GM19025 (cell line): ENCODE data around the gene RBPJ.

ENCODE experiments used
- ATAC-seq: cut with Tn5 transposase; IDR thresholded peaks from one replicate; pipeline ENCODE4 v1.9.1; 2021; ENCODE audit warnings: mild to moderate bottlenecking, low read depth, moderate library complexity; ENCODE audit not compliant: unreplicated experiment

The RBPJ gene

DNA sequence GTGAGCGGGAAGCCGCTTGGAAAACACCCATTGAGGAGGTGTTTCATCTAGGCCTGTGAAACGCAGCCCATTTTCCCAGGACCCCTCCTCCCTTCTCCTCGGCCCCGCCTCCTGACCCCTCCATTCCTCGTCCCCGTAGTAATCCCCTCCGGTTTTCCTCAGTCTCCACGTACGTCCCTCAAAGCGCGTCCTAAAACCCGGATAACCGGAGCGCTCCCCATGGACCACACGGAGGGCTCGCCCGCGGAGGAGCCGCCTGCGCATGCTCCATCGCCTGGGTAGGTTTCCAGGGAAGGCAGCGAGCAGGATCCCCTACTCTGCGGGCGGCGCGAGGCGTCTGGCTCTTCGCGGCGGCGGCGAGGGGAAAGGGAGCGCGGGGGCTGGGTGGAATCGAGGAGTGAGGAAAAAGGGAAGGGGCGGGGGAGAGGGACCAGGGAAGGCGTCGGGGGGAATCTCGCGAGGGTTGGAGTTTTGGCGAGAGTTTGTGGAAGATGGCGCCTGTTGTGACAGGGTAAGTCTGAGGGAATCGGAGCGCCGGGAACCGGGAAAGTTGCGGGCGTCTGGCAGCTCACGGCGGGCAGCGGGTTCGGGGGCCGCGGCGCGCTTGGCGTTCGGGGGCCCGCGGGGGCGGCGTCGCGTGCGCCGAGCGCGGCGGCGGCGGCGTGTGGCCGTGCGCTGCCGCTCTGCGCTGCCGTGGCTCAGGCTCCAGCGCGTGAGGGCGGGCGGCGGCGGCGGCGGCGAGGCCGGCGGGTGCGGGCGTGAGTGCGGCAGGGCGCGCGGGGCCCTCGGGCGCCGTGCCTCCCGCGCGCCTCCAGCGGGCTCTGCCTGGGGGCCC is at the start of gene RBPJ:
RBPJ (plus strand) TSS at position 477 of the 835 bp plus-strand sequence; CDS start at position 492, 15 bp downstream.
- peak; percentile 16 for ATAC-seq

DNA sequence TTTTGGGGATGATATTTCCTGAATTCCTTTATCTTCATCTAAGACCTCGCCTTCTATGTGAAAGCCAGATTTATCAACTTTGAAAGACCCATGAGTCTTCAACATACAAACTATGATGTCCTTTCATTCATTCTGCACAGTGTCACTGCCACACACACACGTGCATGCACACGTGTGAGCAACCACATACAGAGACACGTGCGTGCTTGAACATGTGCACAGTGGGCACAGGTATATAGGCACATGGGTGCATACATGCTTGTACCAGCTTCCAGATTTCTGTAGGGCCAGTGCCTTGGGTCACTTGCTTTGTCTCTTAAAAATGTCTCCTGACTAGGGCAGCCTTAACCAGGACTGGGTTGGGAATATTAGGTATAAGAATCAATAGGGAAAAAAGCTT is 49.1 kb upstream of the RBPJ start:
- ATAC-seq: no peak

DNA sequence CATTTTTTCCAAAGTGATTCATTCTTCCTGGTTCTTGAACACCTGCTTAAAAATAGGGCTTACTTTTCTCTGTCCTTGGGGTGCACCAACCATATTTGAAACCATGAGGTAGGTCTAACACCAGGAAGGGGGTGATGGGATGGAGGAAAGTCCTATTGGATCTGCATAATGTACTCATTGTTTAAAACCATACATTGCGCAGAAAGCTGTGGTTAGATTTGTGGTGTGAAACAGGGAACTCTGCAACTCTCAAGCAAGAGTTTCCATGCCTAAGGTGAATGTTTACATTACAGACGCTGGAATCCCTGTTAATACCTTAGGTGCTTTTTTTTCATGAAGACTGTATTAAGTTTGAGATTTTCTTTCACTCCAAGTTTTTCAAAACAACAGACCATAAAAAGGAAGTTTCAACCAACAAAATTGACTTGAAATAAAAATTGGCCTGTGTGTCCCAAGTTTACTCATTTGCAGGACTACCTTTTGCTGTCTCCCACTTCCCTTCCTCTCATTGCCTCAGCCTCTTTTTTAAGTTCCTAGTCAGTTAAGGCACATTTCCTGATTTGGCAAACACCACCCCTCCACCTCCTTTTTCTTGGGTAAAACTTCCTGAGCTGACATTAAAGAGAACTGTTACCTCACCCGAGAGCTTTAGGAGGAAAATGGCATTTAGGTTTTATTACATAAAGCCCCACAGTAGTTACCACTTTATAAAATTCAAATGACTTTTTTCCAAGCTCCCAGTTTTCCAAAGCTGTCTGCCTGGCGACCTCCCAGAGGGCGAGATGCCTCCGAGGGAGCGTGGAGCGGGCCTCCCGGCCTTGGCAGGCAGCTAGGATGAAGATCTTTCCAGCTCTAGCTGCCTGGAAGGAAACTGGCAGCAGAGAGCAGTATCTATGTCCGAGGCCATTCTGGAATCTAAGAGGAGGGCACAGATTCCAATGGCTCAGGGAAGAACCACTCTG is 47.9 kb upstream of the RBPJ start:
- ATAC-seq: no peak

DNA sequence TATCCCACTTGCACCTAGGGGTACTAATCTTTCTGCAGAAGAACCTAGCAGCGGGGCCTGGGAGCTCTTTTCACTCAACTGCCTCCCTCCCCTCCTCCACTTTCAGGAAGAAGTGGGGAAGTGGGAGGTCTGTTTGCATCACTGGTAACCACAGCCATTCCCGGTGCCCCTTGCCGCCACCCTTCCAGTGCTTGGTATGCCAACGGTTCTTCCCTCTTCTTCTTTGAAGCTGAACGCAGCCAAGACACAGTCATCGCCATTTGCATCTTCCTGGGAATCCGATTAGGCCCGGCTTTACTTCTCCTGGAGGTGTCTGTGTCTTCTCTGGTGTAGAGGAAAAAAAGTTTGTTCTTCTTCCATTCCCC is 47.2 kb upstream of the RBPJ start:
- no peak for ATAC-seq

DNA sequence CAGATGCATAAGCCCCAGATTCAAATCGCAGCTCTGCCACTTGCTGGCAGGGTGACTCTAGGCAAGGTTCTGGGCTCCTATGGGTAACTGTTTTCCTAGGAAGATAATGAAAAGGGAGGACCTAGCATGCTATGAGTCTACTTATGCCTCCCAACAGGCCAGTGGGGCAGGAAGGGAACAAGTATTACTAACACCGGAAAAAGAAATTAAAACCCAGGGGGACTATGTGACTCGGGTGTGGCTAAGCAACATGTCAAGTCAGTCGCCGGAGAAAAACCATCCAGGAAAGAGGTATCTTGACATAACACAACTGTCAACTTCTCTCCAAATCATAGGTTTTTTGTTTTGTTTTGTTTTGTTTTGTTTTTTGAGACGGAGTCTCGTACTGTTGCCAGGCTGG is 45.5 kb upstream of the RBPJ start:
- ATAC-seq: no peak

DNA sequence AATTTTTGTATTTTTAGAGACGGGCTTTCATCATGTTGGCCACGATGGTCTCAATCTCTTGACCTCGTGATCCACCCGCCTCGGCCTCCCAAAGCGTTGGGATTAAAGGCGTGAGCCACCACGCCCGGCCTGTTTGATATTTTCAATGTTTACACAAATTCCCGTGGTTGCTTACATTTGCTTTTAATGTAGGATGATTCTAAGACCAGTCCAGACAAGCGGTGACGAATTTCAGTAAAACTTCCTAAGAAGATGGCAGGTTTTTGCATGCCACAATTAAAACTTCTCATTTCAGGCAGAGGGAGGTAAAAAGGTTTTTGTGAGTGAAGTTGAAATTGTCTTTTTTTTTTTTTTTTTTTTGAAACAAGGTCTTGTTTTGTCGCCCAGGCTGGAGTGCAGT is 41.4 kb upstream of the RBPJ start:
- no peak for ATAC-seq

DNA sequence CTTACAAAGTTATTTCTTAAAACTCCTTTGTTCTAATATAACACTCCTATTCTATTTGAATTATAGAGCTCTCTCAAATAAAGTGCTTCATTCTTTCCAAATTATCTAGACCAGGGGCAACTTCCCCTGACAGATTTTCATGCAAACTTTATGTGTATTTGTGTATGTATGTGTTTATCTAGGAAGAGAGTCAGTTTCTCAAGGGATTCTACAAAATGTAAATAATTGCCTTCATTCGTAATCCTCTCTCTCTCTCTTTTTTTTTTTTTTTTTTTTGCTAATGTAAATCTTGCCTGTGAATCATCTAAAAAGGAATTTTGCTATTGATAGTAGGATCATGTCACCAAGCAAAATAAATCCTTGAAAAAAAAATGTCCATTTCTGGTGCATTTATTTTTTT is 38.9 kb upstream of the RBPJ start:
- ATAC-seq: no peak

DNA sequence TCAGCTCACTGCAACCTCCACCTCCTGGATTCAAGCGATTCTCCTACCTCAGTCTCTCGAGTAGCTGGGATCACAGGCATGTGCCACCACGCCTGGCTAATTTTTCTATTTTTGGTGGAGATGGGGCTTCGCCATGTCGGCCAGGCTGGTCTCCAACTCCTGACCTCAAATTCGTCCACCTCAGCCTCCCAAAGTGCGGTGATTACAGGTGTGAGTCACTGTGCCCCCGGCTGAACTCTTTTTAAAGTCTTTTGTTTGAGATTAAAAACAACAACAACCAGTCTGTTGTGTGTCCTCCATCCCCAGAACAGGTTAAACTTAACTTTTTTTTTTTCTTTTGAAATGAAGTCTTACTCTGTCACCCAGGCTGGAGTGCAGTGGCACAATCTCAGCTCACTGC is 36.3 kb upstream of the RBPJ start:
- no peak for ATAC-seq

DNA sequence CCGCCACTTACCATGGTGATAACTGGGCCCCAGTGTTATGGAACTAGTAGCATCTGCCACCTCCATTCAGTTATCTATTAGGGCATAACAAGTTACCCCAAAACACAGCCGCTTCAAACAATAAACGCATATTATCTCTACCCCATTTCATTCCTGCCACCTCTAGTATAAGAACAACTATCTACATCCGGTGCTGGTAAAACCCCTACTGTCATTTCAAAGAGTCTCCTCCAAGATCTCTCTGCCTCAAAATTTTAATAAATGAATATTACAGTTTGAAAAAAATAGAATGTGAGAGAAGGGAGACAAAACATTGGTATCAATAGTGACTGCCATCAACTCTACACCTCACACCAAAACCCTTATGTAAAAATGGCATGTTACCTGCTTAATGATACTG is 35.5 kb upstream of the RBPJ start:
- no peak for ATAC-seq

DNA sequence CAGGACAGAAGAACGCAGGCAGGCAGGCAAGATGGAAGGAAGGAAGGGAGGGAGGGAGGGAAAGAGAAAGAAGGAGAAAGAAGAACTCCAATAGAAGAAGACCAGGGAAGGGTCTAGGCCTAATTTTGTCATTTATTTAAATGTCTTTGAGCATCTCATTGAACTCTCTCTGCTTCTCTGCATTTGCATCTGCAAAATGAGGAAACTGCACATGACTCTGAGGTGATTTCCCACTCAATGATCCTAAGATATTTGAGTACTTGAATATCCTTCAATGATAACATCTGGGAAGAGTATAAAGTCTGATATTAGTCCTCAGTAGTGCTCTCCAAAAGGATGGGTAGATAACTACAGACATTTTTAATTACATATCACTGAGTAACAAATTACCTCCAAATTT is 33.1 kb upstream of the RBPJ start:
- no peak for ATAC-seq

DNA sequence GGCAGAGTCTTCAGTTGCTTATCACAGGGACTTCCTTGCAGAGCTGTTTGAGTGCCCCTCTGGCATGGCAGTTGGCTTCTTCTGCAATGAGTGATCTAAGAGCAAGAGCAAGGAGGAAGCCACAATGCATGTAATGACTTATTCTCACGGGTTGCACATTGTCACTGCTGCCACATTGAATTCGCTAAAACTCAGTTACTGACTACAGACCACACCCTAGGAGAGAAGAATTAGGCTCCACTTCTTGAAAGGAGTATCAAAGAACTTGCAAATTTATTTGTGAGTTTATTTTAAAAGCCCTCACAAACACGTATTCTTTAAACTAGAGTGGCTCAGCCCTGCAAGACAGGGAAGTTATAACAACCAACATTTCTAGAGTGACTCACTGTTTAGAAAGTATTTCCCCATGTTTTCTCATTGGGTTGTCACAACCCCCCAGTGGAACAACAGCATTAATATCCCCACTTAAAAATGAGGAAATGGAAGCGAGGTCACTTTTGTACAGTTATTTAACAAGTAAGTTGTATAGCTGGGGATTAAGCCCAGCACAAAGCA is 32.4 kb upstream of the RBPJ start:
- peak; percentile 83 for ATAC-seq

DNA sequence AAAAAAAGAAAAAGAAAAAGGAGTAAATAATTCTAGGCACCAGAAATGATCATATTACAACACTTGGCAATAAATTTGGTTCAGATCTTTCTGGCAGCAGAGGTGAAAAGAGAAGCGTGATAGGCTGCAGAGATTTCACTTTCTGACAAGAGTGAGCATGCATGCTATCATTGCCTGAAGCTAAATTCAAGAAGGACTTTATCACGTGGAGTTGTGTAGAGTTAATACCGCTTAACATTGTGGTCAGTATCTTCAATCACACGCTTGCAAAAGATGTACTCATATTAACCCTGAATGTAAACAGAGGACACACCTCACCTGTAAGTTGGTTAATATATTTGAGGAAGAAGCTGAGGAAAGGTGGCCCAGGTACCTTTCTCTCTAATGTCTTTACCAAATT is 31.4 kb upstream of the RBPJ start:
- ATAC-seq: no peak

DNA sequence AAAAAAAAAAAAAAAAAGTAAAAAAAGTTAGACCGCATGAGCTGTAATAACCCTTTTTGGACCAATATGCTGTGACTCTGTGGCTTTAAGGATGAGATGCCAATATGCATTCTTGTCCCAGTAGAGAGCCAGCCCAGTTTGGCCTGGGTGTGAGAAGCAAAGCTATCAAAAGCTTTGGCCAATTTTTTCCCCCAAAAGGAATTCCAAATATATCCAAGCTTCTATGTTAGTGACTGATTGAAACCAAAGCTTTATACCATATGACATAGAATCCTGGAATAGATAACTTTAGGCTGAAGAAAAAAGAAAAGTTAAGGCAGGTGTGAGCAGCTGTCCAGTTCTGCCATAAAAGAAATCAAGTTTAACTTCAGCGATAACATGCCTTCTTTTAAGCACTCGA is 30.5 kb upstream of the RBPJ start:
- no peak for ATAC-seq

DNA sequence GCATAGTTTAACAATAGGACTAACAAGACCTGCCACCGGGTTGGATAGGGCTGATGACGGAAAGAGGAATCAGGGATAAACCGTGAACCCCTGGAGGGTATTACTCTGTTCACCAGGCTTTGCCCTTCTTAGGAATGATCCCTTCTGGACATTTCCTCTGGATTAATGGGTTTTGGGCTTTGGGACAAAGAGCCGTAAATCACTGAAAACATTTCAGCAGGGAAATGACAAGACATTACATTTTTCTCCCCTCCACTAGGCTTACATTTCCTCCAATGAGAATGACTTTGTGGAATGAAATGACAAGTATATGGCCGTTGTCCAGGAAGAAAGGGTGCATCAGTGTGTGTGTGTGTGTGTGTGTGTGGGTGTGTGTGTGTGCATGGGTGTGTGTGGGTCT is 25.9 kb upstream of the RBPJ start:
- no peak for ATAC-seq

DNA sequence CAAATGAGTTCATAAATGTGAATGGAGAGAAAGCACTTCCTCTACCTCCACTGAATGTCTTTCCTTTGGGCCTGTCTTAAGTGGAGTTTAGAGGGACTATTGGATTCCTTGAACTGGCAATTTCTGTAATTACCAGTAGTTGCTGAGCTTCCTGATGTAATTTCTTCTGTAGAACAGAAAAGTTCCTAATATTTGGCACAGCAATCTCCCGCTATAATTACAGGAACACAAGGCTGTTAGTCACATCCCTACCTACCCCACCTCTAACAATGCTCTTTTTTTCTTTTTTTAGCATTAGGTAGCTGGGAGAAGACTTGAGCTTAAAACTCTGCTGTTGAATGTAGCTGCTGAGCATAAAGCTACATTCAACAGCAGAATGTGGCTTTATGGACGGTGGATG is 24.8 kb upstream of the RBPJ start:
- ATAC-seq: no peak

DNA sequence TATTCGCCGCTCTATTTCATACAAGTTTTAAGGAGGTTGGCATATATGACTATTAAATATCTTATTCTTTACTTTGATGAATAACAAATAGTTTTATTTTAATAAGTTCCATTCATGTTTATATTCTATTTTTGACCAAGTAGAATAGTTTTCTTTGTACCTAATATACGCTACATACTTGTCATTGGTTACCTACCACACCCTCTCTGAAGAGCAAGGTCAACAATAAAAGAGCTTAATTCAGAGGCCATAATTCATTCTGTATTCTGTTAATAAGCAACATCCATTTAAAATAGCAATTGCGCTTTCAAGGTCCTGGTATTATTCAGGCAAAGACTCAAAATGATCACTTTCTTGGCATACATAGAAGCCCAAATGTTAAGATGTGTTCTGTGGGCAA is 24.3 kb upstream of the RBPJ start:
- ATAC-seq: no peak

DNA sequence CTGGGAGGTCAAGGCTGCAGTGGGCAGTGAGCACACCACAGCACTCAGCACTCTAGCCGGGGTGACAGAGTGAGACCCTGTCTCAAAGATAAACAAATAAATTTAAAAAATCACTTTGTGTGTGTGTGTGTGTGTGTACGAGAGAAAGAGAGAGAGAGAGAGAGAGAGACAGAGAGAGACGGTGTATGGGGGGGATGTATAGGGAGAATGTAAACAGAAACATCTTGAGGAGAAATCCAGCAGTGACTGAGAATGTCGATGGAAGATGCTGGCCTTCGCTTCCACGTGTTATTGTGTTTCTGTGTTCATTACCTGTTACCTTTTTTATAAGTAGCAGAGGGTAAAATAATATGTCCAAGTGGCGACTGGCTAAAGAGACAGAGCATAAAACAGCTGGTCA is 23.6 kb upstream of the RBPJ start:
- ATAC-seq: no peak

DNA sequence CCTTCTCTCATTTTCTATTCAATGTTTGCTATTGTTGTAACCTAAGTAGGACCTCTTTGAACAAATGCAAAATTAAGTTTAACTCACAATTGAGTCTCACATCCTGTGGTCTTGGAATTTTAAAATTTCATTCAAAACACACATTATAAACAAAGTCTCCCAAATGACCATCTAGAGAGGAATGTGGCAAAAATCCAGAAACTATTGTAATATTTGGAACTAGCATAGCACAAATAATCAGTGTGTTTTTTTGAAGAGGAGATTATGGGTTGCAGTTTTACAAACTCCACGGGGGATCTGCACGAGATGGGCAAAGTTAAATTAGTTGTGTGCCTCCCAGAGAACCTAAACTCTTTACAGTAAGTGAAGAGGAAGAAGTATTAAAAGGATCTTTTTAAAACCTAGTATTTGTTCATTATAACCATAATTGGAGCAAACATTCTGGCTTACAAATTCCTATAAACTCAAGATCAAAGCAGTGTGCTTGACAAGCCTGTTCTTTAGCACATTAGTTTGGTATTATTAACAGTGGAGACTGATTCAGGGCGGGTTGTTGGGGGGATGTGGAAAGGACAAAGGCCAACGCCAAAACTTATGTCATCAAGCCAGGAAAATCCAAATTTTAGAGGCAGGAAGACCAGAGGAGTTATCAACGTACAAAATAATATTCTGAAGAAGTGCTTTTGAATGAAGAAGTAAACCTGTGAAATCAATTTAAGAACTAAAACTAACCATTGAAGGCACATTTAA is 22.4 kb upstream of the RBPJ start:
- ATAC-seq: no peak

DNA sequence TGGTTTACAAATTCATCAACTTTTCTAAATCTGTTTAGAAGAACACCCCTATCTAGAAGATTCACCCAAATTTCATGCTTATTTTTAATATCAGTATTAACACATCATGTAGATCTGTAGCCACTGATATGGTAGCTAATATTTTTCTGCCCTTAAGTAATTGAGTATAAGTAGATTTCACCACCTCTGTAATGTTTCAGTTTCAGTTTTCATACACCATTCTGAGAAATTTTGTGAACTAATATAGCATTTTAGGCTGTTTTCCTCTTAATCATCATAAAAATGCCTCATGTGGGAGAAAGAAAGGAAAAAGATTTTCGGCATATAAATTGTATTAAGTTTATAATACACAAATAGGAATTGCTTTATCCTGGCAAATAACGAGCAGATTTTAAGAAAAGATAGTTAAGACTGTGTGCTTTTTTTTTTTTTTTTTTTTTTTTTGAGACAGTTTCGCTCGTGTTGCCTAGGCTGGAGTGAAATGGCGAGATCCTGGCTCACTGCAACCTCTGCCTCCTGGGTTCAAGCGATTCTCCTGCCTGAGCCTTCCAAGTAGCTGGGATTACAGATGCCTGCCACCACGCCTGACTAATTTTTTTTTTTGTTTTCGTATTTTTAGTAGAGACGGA is 21.4 kb upstream of the RBPJ start:
- peak; percentile 58 for ATAC-seq
